Hepatocyte (in vitro differentiated cells): ENCODE measurements around the gene ATF7IP2. TPM values are rescaled to one million over a fixed set of nuclear protein-coding genes. Genes with fewer than 3 reads are reported as not detected.
A peak's percentile ranks its signal among the peaks of the same experiment; 100 is the strongest.

ENCODE experiments used
- DNase-seq: peaks from one replicate; pipeline ENCODE4 v3.0.0-alpha.2; 2016; ENCODE audit warnings: low spot score
- H2AFZ ChIP-seq: fragments of 200-600 bp; sonication (generic); 2 replicates; pipeline ENCODE4 v1.6.0; 2016; ENCODE audit warnings: antibody characterized with exemption, mild to moderate bottlenecking
- H3K27ac ChIP-seq: fragments of 200-600 bp; sonication (generic); 2 replicates; pipeline ENCODE4 v1.5.1; 2016; ENCODE audit warnings: mild to moderate bottlenecking
- H3K27me3 ChIP-seq: fragments of 200-600 bp; sonication (generic); 2 replicates; pipeline ENCODE4 v1.6.1; 2016
- H3K36me3 ChIP-seq: fragments of 200-600 bp; sonication (generic); replicated peaks from 2 replicates; pipeline ENCODE4 v1.5.1; 2016; ENCODE audit warnings: low read depth; ENCODE audit not compliant: insufficient read depth
- H3K4me1 ChIP-seq: fragments of 200-600 bp; sonication (generic); 2 replicates; pipeline ENCODE4 v1.5.1; 2016; ENCODE audit warnings: mild to moderate bottlenecking, moderate library complexity; ENCODE audit not compliant: insufficient read depth
- H3K4me2 ChIP-seq: fragments of 200-600 bp; sonication (generic); 2 replicates; pipeline ENCODE4 v1.6.0; 2016
- H3K4me3 ChIP-seq: fragments of 200-600 bp; sonication (generic); 2 replicates; pipeline ENCODE4 v1.5.1; 2016; ENCODE audit warnings: mild to moderate bottlenecking
- H3K79me2 ChIP-seq: fragments of 200-600 bp; sonication (generic); 2 replicates; pipeline ENCODE4 v1.6.0; 2017; ENCODE audit warnings: mild to moderate bottlenecking
- H3K9me2 ChIP-seq: fragments of 200-600 bp; sonication (generic); replicated peaks from 2 replicates; pipeline ENCODE4 v1.6.0; 2017; ENCODE audit warnings: mild to moderate bottlenecking; ENCODE audit not compliant: insufficient read depth
- H3K9me3 ChIP-seq: fragments of 200-600 bp; sonication (generic); 2 replicates; pipeline ENCODE4 v1.5.1; 2016; ENCODE audit warnings: low read depth, mild to moderate bottlenecking
- H4K20me1 ChIP-seq: fragments of 200-600 bp; sonication (generic); 2 replicates; pipeline ENCODE4 v1.6.0; 2016; ENCODE audit warnings: mild to moderate bottlenecking; ENCODE audit not compliant: insufficient read depth, poor library complexity, severe bottlenecking
- CTCF ChIP-seq: fragments of 200-600 bp; sonication (generic); IDR thresholded peaks from 2 replicates; pipeline ENCODE4 v1.5.1; 2016; ENCODE audit warnings: antibody characterized with exemption, mild to moderate bottlenecking; ENCODE audit not compliant: poor library complexity
- EZH2 ChIP-seq: fragments of 200-600 bp; sonication (generic); IDR thresholded peaks from 2 replicates; pipeline ENCODE4 v1.6.1; 2016; ENCODE audit warnings: antibody characterized with exemption, mild to moderate bottlenecking, borderline replicate concordance
- EZH2phosphoT487 ChIP-seq: fragments of 200-600 bp; sonication (generic); IDR thresholded peaks from one replicate; pipeline ENCODE4 v1.6.1; 2018; ENCODE audit warnings: antibody characterized with exemption, mild to moderate bottlenecking, low read depth, moderate library complexity; ENCODE audit not compliant: unreplicated experiment, severe bottlenecking
- WGBS: methylation state at CpG from one replicate; pipeline ENCODE4 v1.1.6; 2016; ENCODE audit warnings: low lambda C conversion rate; ENCODE audit errors: missing lambda C conversion rate; 5-methylcytosine and 5-hydroxymethylcytosine counted together
- polyA plus RNA-seq: library from polyadenylated mRNA; unstranded; fragments of >200 nt; fragmentation: Nextera tagmentation; extraction: Ambion mirVana; gene quantifications from 2 replicates; pipeline ENCODE4 v1.2.1, GENCODE V29; 2016
- total RNA-seq: library from RNA; depleted of rRNA; stranded (reverse); fragments of >200 nt; gene quantifications from 2 replicates; pipeline ENCODE4 v1.2.3, GENCODE V29; 2014

ATF7IP2 gene
- total and polyA plus RNA-seq, 2 experiments from 2014 or later: 58.3 to 68.7 TPM

GRCh38 chr16:10509534-10510025 is 123.7 kb downstream of the ATF7IP2 start:
- Histone ChIP-seq H3K27me3 (no peaks in the 10 kb centered on the region), H3K4me3 (no peak overlapping the region), H3K79me2 (no peaks in the 10 kb centered on the region), H3K9me2 (no peaks in the 10 kb centered on the region), H3K4me2 (no peak overlapping the region), H4K20me1 (no peaks in the 10 kb centered on the region), H3K4me1 (peaks cover 8% of the 10 kb centered on the region), H3K36me3 (no peaks in the 10 kb centered on the region), H3K27ac (no peak overlapping the region), H2AFZ (no peak overlapping the region), H3K9me3 (no peaks in the 10 kb centered on the region)
- 23% methylated on average over 6 of the region's 6 CpGs for WGBS
- no peak for TF ChIP-seq EZH2
- peak; percentile 85 for TF ChIP-seq CTCF
- peak; percentile 91 for DNase-seq

- H3K4me2 ChIP-seq: no peak overlapping the region
- H3K27me3 ChIP-seq: no peaks in the 10 kb centered on the region
- no peaks in the 10 kb centered on the region for H3K9me3 ChIP-seq
- H3K27ac ChIP-seq: no peak overlapping the region
- H3K9me2 ChIP-seq: no peaks in the 10 kb centered on the region
- H3K36me3 ChIP-seq: no peaks in the 10 kb centered on the region
- no peaks in the 10 kb centered on the region for H3K79me2 ChIP-seq
- no peak for DNase-seq
- WGBS: 86% methylated on average over 1 of the region's 2 CpGs
- H3K4me1 ChIP-seq: peaks cover 11% of the 10 kb centered on the region
- H3K4me3 ChIP-seq: no peak overlapping the region
- TF ChIP-seq EZH2: no peak
- TF ChIP-seq CTCF: no peak
- TF ChIP-seq EZH2phosphoT487: no peak
- H2AFZ ChIP-seq: no peak overlapping the region
- H4K20me1 ChIP-seq: no peaks in the 10 kb centered on the region
Measured at GRCh38 chr16:10510279-10510678, 124.4 kb downstream of the ATF7IP2 start.

GRCh38 chr16:10511829-10512228 is 126.0 kb downstream of the ATF7IP2 start:
- TF ChIP-seq EZH2phosphoT487: no peak
- no peak for TF ChIP-seq CTCF
- no peak for TF ChIP-seq EZH2
- H3K36me3 ChIP-seq: no peaks in the 10 kb centered on the region
- WGBS: 96% methylated on average over 1 of the region's 1 CpG

More at GRCh38 chr16:10511829-10512228, 126.0 kb downstream of the ATF7IP2 start:
- Histone ChIP-seq H3K27me3 (no peaks in the 10 kb centered on the region), H3K4me2 (no peak overlapping the region), H3K4me3 (no peak overlapping the region), H3K79me2 (no peaks in the 10 kb centered on the region), H3K9me2 (no peaks in the 10 kb centered on the region), H3K27ac (no peak overlapping the region), H3K9me3 (no peaks in the 10 kb centered on the region), H2AFZ (no peak overlapping the region), H4K20me1 (no peaks in the 10 kb centered on the region), H3K4me1 (peaks cover 11% of the 10 kb centered on the region)
- no peak for DNase-seq
